H1 (cell line): ENCODE data around the gene AHSG. TPM values are rescaled to one million over a fixed set of nuclear protein-coding genes. Genes with fewer than 3 reads are reported as not detected.

Experiments
- CTCF ChIA-PET: fragments of 300-600 bp; sonication (Branson Sonifier 250); formaldehyde crosslinking; loops from one replicate; lab custom pipeline; 2021; ENCODE audit not compliant: partially characterized antibody; lab: Charles Lee
- POLR2A ChIA-PET: fragments of 300-600 bp; sonication (Branson Sonifier 250); formaldehyde crosslinking; loops from one replicate; lab custom pipeline; 2021; ENCODE audit warnings: inconsistent platforms; ENCODE audit not compliant: partially characterized antibody; lab: Charles Lee
- DNase-seq, 2 experiments: peaks; one replicate each; pipeline versions ENCODE4 v3.0.0 to v3.0.0-alpha.2; 2010 to 2022; ENCODE audit warnings: low spot score in 2 of 2, low read depth in 1 of 2, mixed read lengths in 1 of 2
- FAIRE-seq: peaks from 2 replicates; lab custom pipeline; 2011; peaks lifted over from hg19 to GRCh38; lab: Jason Lieb, UNC
- H2AFZ ChIP-seq: 2 replicates; pipeline ENCODE4 v1.8.1; 2012; ENCODE audit warnings: low read length, inconsistent platforms
- H2AK5ac ChIP-seq: 2 replicates; pipeline ENCODE4 v1.6.1; 2013; ENCODE audit warnings: low read depth, low read length
- H2BK120ac ChIP-seq: replicated peaks from 2 replicates; pipeline ENCODE3; 2013; ENCODE audit warnings: low read depth, low read length, inconsistent platforms
- H2BK12ac ChIP-seq: 2 replicates; pipeline ENCODE4 v1.6.1; 2013; ENCODE audit warnings: low read depth, low read length
- H2BK15ac ChIP-seq: 2 replicates; pipeline ENCODE4 v1.6.1; 2013; ENCODE audit warnings: low read length
- H2BK20ac ChIP-seq: 2 replicates; pipeline ENCODE4 v1.6.1; 2013; ENCODE audit warnings: low read length
- H2BK5ac ChIP-seq: 2 replicates; pipeline ENCODE4 v1.6.1; 2013; ENCODE audit warnings: low read depth, low read length
- H3K14ac ChIP-seq: 2 replicates; pipeline ENCODE4 v1.6.1; 2013; ENCODE audit warnings: inconsistent platforms; ENCODE audit not compliant: insufficient read length
- H3K18ac ChIP-seq: 2 replicates; pipeline ENCODE4 v1.6.1; 2013; ENCODE audit warnings: low read length; ENCODE audit errors: extremely low read depth
- H3K23ac ChIP-seq: 2 replicates; pipeline ENCODE4 v1.6.1; 2013; ENCODE audit warnings: inconsistent platforms; ENCODE audit not compliant: insufficient read length
- H3K23me2 ChIP-seq: 2 replicates; pipeline ENCODE4 v1.6.1; 2013; ENCODE audit warnings: low read depth, low read length
- H3K27ac ChIP-seq: 2 replicates; pipeline ENCODE4 v1.6.1; 2011; ENCODE audit warnings: low read depth, low read length, inconsistent platforms
- H3K27me3 ChIP-seq, 4 experiments: replicated peaks in 1 of 4; 1 replicate in 1 of 4; 2 replicates in 3 of 4; pipeline versions ENCODE4 v1.6.1 to v1.8.1; 2011 to 2013; ENCODE audit warnings: low read length in 3 of 4, mild to moderate bottlenecking in 3 of 4, inconsistent platforms in 2 of 4, mixed read lengths in 2 of 4, moderate library complexity in 1 of 4; ENCODE audit not compliant: control insufficient read depth in 3 of 4, insufficient read depth in 3 of 4; ENCODE audit errors: extremely low read depth in 1 of 4
- H3K36me3 ChIP-seq, 4 experiments: 2 replicates each; pipeline versions ENCODE4 v1.6.1 to v1.8.1; 2011 to 2013; ENCODE audit warnings: mild to moderate bottlenecking in 4 of 4, low read length in 3 of 4, moderate library complexity in 2 of 4, control low read depth in 1 of 4, inconsistent platforms in 1 of 4; ENCODE audit not compliant: insufficient read depth in 4 of 4, control insufficient read depth in 2 of 4
- H3K4ac ChIP-seq: replicated peaks from 2 replicates; pipeline ENCODE3; 2013; ENCODE audit warnings: low read length, low read depth, mixed read lengths, inconsistent platforms; ENCODE audit not compliant: insufficient read length
- H3K4me1 ChIP-seq, 4 experiments: replicated peaks in 1 of 4; 1 replicate in 1 of 4; 2 replicates in 3 of 4; pipeline versions ENCODE4 v1.6.1 to v1.8.1; 2011 to 2013; ENCODE audit warnings: low read length in 3 of 4, inconsistent platforms in 2 of 4, mixed read lengths in 1 of 4; ENCODE audit not compliant: insufficient read depth in 4 of 4, control insufficient read depth in 3 of 4
- H3K4me2 ChIP-seq, 2 experiments: 2 replicates each; pipeline versions ENCODE4 v1.6.1 to v1.8.1; 2011 to 2013; ENCODE audit warnings: low read depth in 2 of 2, low read length in 2 of 2, control low read depth in 1 of 2, inconsistent platforms in 1 of 2, mild to moderate bottlenecking in 1 of 2; ENCODE audit not compliant: insufficient read depth in 1 of 2
- H3K4me3 ChIP-seq, 4 experiments: fragments of 200-600, 300-600 bp in 1 of 4; sonication (generic), shearing (Covaris generic), sonication (Bioruptor Twin) in 1 of 4; 2 replicates each; pipeline versions ENCODE4 v1.5.1 to v1.8.1; 2011 to 2016; ENCODE audit warnings: low read length in 4 of 4, low read depth in 3 of 4, control low read depth in 2 of 4, inconsistent platforms in 2 of 4, mild to moderate bottlenecking in 2 of 4, mixed read lengths in 1 of 4, moderate library complexity in 1 of 4; ENCODE audit not compliant: insufficient read depth in 2 of 4; ENCODE audit errors: extremely low read depth in 1 of 4
- H3K56ac ChIP-seq: replicated peaks from 2 replicates; pipeline ENCODE3; 2013; ENCODE audit warnings: low read depth, mild to moderate bottlenecking, mixed read lengths, low read length, inconsistent platforms; ENCODE audit not compliant: insufficient read length
- H3K79me1 ChIP-seq: 2 replicates; pipeline ENCODE4 v1.6.1; 2013; ENCODE audit warnings: low read depth, low read length, control low read depth
- H3K79me2 ChIP-seq, 2 experiments: 2 replicates each; pipeline versions ENCODE4 v1.6.1 to v1.8.1; 2012 to 2013; ENCODE audit warnings: low read length in 2 of 2, mild to moderate bottlenecking in 2 of 2, inconsistent platforms in 1 of 2; ENCODE audit not compliant: insufficient read depth in 2 of 2, control insufficient read depth in 1 of 2
- H3K9ac ChIP-seq, 4 experiments: replicated peaks in 1 of 4; 1 replicate in 1 of 4; 2 replicates in 3 of 4; pipeline versions ENCODE4 v1.6.1 to v1.8.1; 2011 to 2013; ENCODE audit warnings: low read depth in 3 of 4, low read length in 3 of 4, control low read depth in 2 of 4, mild to moderate bottlenecking in 2 of 4, moderate library complexity in 2 of 4, inconsistent platforms in 1 of 4; ENCODE audit errors: extremely low read depth in 1 of 4
- H3K9me3 ChIP-seq, 2 experiments: 2 replicates each; pipeline versions ENCODE4 v1.6.1 to v1.8.1; 2012 to 2013; ENCODE audit warnings: mild to moderate bottlenecking in 2 of 2, moderate library complexity in 2 of 2, control low read depth in 1 of 2, inconsistent platforms in 1 of 2, low read depth in 1 of 2, low read length in 1 of 2, mixed read lengths in 1 of 2; ENCODE audit not compliant: insufficient read depth in 2 of 2
- H4K20me1 ChIP-seq, 2 experiments: replicated peaks in 1 of 2; 2 replicates each; pipeline versions ENCODE3 to v1.8.1; 2011 to 2013; ENCODE audit warnings: inconsistent platforms in 2 of 2, low read length in 2 of 2, mild to moderate bottlenecking in 1 of 2; ENCODE audit not compliant: insufficient read depth in 2 of 2, control insufficient read depth in 1 of 2
- H4K5ac ChIP-seq: 2 replicates; pipeline ENCODE4 v1.6.1; 2013; ENCODE audit warnings: low read length, low read depth, mixed read lengths, inconsistent platforms; ENCODE audit not compliant: insufficient read length
- H4K8ac ChIP-seq: 2 replicates; pipeline ENCODE4 v1.8.0; 2013; ENCODE audit warnings: mild to moderate bottlenecking, moderate library complexity, low read length, inconsistent platforms; ENCODE audit not compliant: insufficient read depth; ENCODE audit errors: extremely low read depth
- H4K91ac ChIP-seq: replicated peaks from 2 replicates; pipeline ENCODE3; 2013; ENCODE audit warnings: low read length, mixed read lengths, inconsistent platforms; ENCODE audit not compliant: insufficient read length
- NRF1 ChIP-seq: IDR thresholded peaks from 2 replicates; pipeline ENCODE4 v1.6.1; 2011; ENCODE audit warnings: mild to moderate bottlenecking, low read depth, low read length, improper control_type of control experiment
- RNF2 ChIP-seq: fragments of 200-900, 300-1000 bp; sonication (generic); IDR thresholded peaks from 2 replicates; pipeline ENCODE4 v1.7.1; 2016; ENCODE audit warnings: borderline replicate concordance, low read depth, mild to moderate bottlenecking, antibody characterized with exemption, low read length; ENCODE audit not compliant: poor library complexity, severe bottlenecking; ENCODE audit errors: missing control alignments
- WGBS, 2 experiments: shearing (Covaris generic) in 1 of 2; methylation state at CpG; one replicate each; pipeline versions ENCODE4 v1.1.6 to v1.1.7; 2013 to 2015; ENCODE audit warnings: low lambda C conversion rate in 2 of 2, mixed read lengths in 2 of 2, inconsistent platforms in 1 of 2, low coverage in 1 of 2, missing lambda C conversion rate in 1 of 2; ENCODE audit not compliant: insufficient replicate concordance in 2 of 2, insufficient coverage in 1 of 2, insufficient read length in 1 of 2; ENCODE audit errors: extremely low coverage in 1 of 2, missing lambda C conversion rate in 1 of 2; 5-methylcytosine and 5-hydroxymethylcytosine counted together
- polyA plus RNA-seq, 7 experiments: library from polyadenylated mRNA; depleted of rRNA in 3 of 7; stranded (reverse) in 5 of 7; unstranded in 2 of 7; fragments of >200 nt in 5 of 7; fragments of 200-250 nt in 2 of 7; gene quantifications; 1 replicate in 5 of 7; 2 replicates in 1 of 7; 4 replicates in 1 of 7; pipeline versions ENCODE4 v1.2.1 to v1.2.3, GENCODE V29; 2011 to 2013; ENCODE audit warnings: missing spikeins in 2 of 7, mixed read lengths in 2 of 7
- total RNA-seq: library from RNA; stranded (reverse); fragmentation: NEBNext Ultra II Directional; extraction: Animal tissue kit (Norgen Biotek cat#: 25700); gene quantifications from 2 replicates; pipeline ENCODE4 v1.2.1, GENCODE V29; 2021

The AHSG gene
- total and polyA plus RNA-seq, 2 of the 8 experiments (the other 6 are each of a cell fraction or from before 2014, with no cell fraction given) = 0.68 to 0.78 TPM

- H3K14ac ChIP-seq = no peak overlapping the region
- no peak overlapping the region for H2BK120ac ChIP-seq
- FAIRE-seq (no peak), DNase-seq (no peak)
- H2BK15ac ChIP-seq = no peak overlapping the region
- H3K9ac ChIP-seq = no peak overlapping the region
- H3K23me2 ChIP-seq = no peaks in the 10 kb centered on the region
- no peaks in the 10 kb centered on the region for H3K79me1 ChIP-seq
- H4K5ac ChIP-seq = no peak overlapping the region
- no peak overlapping the region for H4K91ac ChIP-seq
- H2AFZ ChIP-seq = no peak overlapping the region
- no peak overlapping the region for H3K4me3 ChIP-seq
- H4K20me1 ChIP-seq = no peaks in the 10 kb centered on the region
- H2BK5ac ChIP-seq = no peak overlapping the region; the same call in 1 of the 2 replicates
- H3K79me2 ChIP-seq = no peaks in the 10 kb centered on the region
- H3K27me3 ChIP-seq = peaks cover 0 to 2% (median 0%) of the 10 kb centered on the region in 4 experiments; a peak in 1 of 7 replicates
- 0 out of 2 replicates have a peak overlapping the region, but pooled peaks have one; percentile 10 for H2BK12ac ChIP-seq
- no peak overlapping the region for H3K56ac ChIP-seq
- no peak overlapping the region for H3K4me2 ChIP-seq
- 85% methylated on average over 17 of the region's 17 CpGs; no CpG with 5 or more reads in 1 of the 2 experiments for WGBS, 2 experiments
- H2BK20ac ChIP-seq = peak overlapping the region; percentile 40; the same call in 1 of the 2 replicates
- H3K23ac ChIP-seq = no peak overlapping the region
- H3K4ac ChIP-seq = no peak overlapping the region
- no peaks in the 10 kb centered on the region for H3K36me3 ChIP-seq
- ChIA-PET POLR2A (interaction anchor here (1.5 kb wide), 1 partner anchor 164 kb away, joined by 4 read pairs; no protein-coding TSS in a partner anchor), CTCF (interaction anchor here (0.7 to 12.9 kb wide), 7 partner anchors 9 to 202 kb away, joined by 3 to 333 read pairs (median 3); no protein-coding TSS in a partner anchor)
- no peak overlapping the region; the same call in 1 of the 2 replicates for H4K8ac ChIP-seq
- peaks cover 0 to 5% (median 4%) of the 10 kb centered on the region in 4 experiments; a peak in 6 of 7 replicates for H3K4me1 ChIP-seq
- H2AK5ac ChIP-seq = no peak overlapping the region
- no peak overlapping the region for H3K18ac ChIP-seq
- H3K27ac ChIP-seq = no peak overlapping the region
- no peaks in the 10 kb centered on the region for H3K9me3 ChIP-seq
- no peak for TF ChIP-seq RNF2
- no peak for TF ChIP-seq NRF1
Observed at GRCh38 chr3:186620213-186621092, 7.6 kb downstream of the AHSG start.
